PC-9 (cell line): ENCODE results near the gene PTPN14.

Experiments used
- EZH2 ChIP-seq: fragments of 200-600 bp; sonication (generic); IDR thresholded peaks from 2 replicates; pipeline ENCODE4 v1.8.0; 2017; ENCODE audit warnings: antibody characterized with exemption, low read depth
- TF ChIP-seq, protein P1 (sequence below): fragments of 200-600 bp; sonication (generic); conservative IDR thresholded peaks from 2 replicates; pipeline ENCODE4 v1.6.1; 2017; ENCODE audit warnings: mixed run types, antibody characterized with exemption, mild to moderate bottlenecking, moderate library complexity

DNA sequence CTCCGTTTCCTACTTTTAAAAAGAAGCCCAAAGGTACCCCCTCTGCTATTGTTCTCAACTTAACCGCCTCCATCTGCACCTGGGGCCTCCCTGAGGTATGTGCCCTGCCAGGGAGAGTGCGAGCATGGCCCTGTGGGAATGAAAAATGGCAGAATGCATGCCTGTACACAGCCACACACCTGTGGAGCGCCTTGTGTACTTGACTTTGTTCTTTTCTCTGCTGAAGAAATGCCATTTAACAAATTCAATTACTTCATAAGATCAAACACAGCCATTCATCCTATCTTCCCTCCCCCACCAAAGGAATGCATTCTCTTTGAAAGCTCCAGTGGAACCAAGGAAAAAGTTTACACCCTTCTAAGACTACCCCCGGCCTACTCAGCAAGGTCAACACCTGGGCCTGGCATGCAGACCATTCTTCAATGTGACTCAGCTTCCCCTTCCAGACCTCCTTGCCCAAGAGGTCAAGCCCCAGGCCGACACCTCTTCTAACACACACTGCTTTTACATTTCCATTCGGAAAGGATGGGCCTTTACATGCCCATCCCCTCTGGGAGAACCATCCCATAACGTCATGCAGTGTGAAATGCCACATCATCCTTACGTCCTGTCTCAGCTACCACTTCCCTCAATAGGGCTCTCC, 146.7 kb downstream of the PTPN14 start:
- TF ChIP-seq, protein P1, sequence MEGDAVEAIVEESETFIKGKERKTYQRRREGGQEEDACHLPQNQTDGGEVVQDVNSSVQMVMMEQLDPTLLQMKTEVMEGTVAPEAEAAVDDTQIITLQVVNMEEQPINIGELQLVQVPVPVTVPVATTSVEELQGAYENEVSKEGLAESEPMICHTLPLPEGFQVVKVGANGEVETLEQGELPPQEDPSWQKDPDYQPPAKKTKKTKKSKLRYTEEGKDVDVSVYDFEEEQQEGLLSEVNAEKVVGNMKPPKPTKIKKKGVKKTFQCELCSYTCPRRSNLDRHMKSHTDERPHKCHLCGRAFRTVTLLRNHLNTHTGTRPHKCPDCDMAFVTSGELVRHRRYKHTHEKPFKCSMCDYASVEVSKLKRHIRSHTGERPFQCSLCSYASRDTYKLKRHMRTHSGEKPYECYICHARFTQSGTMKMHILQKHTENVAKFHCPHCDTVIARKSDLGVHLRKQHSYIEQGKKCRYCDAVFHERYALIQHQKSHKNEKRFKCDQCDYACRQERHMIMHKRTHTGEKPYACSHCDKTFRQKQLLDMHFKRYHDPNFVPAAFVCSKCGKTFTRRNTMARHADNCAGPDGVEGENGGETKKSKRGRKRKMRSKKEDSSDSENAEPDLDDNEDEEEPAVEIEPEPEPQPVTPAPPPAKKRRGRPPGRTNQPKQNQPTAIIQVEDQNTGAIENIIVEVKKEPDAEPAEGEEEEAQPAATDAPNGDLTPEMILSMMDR = no peak
- TF ChIP-seq EZH2 = no peak
